Stimulated activated naive CD8-positive, alpha-beta T cell treated with anti-CD3 and anti-CD28 coated beads, Interleukin-15, Interleukin-2, amounts not matched to agents 100 ng/mL and 50 ng/mL, for 24 hours (primary cell): ENCODE measurements around the gene PTER.
A peak's percentile ranks its signal among the peaks of the same experiment; 100 is the strongest.

Source experiments
- H3K27ac Mint-ChIP-seq: one replicate; pipeline ENCODE4 v1.8.0; 2021; ENCODE audit warnings: mild to moderate bottlenecking, mixed read lengths
- H3K27me3 Mint-ChIP-seq: one replicate; pipeline ENCODE4 v1.8.0; 2021; ENCODE audit warnings: mixed read lengths
- H3K36me3 Mint-ChIP-seq: one replicate; pipeline ENCODE4 v1.8.0; 2021; ENCODE audit warnings: low read depth, mixed read lengths
- H3K4me1 Mint-ChIP-seq: one replicate; pipeline ENCODE4 v1.8.0; 2021; ENCODE audit warnings: low read depth, mixed read lengths
- H3K4me3 Mint-ChIP-seq: one replicate; pipeline ENCODE4 v1.8.0; 2021; ENCODE audit warnings: mild to moderate bottlenecking, mixed read lengths
- H3K9me3 Mint-ChIP-seq: one replicate; pipeline ENCODE4 v1.8.0; 2021; ENCODE audit warnings: mixed read lengths

PTER gene

GRCh38 chr10:16436758-16437539, at the start of gene PTER:
PTER (plus strand) TSS chr10:16437010; CDS start chr10:16484385, 47,375 bp downstream.
- Mint-ChIP-seq H3K27ac (peak within 1 kb of the TSS; percentile 93), H3K4me1 (peaks cover 55% of the 10 kb centered on the region), H3K4me3 (peak within 1 kb of the TSS; percentile 92), H3K27me3 (peaks cover 8% of the 10 kb centered on the region), H3K36me3 (peaks cover 40% of the 10 kb centered on the region), H3K9me3 (no peaks in the 10 kb centered on the region)

GRCh38 chr10:16392531-16393069, 44.2 kb upstream of the PTER start:
- H3K4me1 Mint-ChIP-seq, result no peaks in the 10 kb centered on the region
- H3K9me3 Mint-ChIP-seq, result no peaks in the 10 kb centered on the region
- H3K27ac Mint-ChIP-seq, result peak overlapping the region; percentile 37
- H3K27me3 Mint-ChIP-seq, result peaks cover 21% of the 10 kb centered on the region
- H3K4me3 Mint-ChIP-seq, result no peak overlapping the region
- no peaks in the 10 kb centered on the region for H3K36me3 Mint-ChIP-seq

- H3K4me3 Mint-ChIP-seq, result no peak overlapping the region
- no peaks in the 10 kb centered on the region for H3K9me3 Mint-ChIP-seq
- H3K27me3 Mint-ChIP-seq, result peaks cover 21% of the 10 kb centered on the region
These were observed 43.4 kb upstream of the PTER start for GRCh38 chr10:16393271-16393858.

GRCh38 chr10:16401416-16401815, 35.4 kb upstream of the PTER start:
- Mint-ChIP-seq H3K27ac (peak overlapping the region; percentile 12), H3K36me3 (no peaks in the 10 kb centered on the region), H3K4me1 (no peaks in the 10 kb centered on the region), H3K9me3 (no peaks in the 10 kb centered on the region), H3K27me3 (peaks cover 6% of the 10 kb centered on the region), H3K4me3 (no peak overlapping the region)

More at GRCh38 chr10:16393271-16393858, 43.4 kb upstream of the PTER start:
- Mint-ChIP-seq H3K4me1 (no peaks in the 10 kb centered on the region), H3K36me3 (no peaks in the 10 kb centered on the region), H3K27ac (no peak overlapping the region)

GRCh38 chr10:16408379-16408778, 28.4 kb upstream of the PTER start:
- Mint-ChIP-seq H3K4me3 (no peak overlapping the region), H3K36me3 (no peaks in the 10 kb centered on the region), H3K9me3 (no peaks in the 10 kb centered on the region), H3K4me1 (peaks cover 3% of the 10 kb centered on the region), H3K27ac (no peak overlapping the region), H3K27me3 (peaks cover 21% of the 10 kb centered on the region)

- Mint-ChIP-seq H3K27ac (no peak overlapping the region), H3K4me1 (no peaks in the 10 kb centered on the region), H3K9me3 (no peaks in the 10 kb centered on the region), H3K4me3 (no peak overlapping the region), H3K36me3 (no peaks in the 10 kb centered on the region), H3K27me3 (peaks cover 16% of the 10 kb centered on the region)
These were observed 19.5 kb upstream of the PTER start for GRCh38 chr10:16417341-16417740.

GRCh38 chr10:16423599-16423998, 13.2 kb upstream of the PTER start:
- H3K36me3 Mint-ChIP-seq, result no peaks in the 10 kb centered on the region
- H3K4me1 Mint-ChIP-seq, result no peaks in the 10 kb centered on the region
- no peak overlapping the region for H3K27ac Mint-ChIP-seq
- H3K9me3 Mint-ChIP-seq, result peaks cover 5% of the 10 kb centered on the region
- peaks cover 16% of the 10 kb centered on the region for H3K27me3 Mint-ChIP-seq
- no peak overlapping the region for H3K4me3 Mint-ChIP-seq

GRCh38 chr10:16425449-16425848, 11.4 kb upstream of the PTER start:
- no peak overlapping the region for H3K27ac Mint-ChIP-seq
- no peak overlapping the region for H3K4me3 Mint-ChIP-seq
- no peaks in the 10 kb centered on the region for H3K36me3 Mint-ChIP-seq
- no peaks in the 10 kb centered on the region for H3K4me1 Mint-ChIP-seq
- H3K27me3 Mint-ChIP-seq, result peaks cover 12% of the 10 kb centered on the region
- H3K9me3 Mint-ChIP-seq, result peaks cover 5% of the 10 kb centered on the region

- peaks cover 5% of the 10 kb centered on the region for H3K9me3 Mint-ChIP-seq
- H3K4me1 Mint-ChIP-seq, result no peaks in the 10 kb centered on the region
- no peak overlapping the region for H3K4me3 Mint-ChIP-seq
- no peaks in the 10 kb centered on the region for H3K36me3 Mint-ChIP-seq
- H3K27me3 Mint-ChIP-seq, result peaks cover 12% of the 10 kb centered on the region
- no peak overlapping the region for H3K27ac Mint-ChIP-seq
These were observed 7.3 kb upstream of the PTER start for GRCh38 chr10:16429539-16429938.

- Mint-ChIP-seq H3K27me3 (peaks cover 8% of the 10 kb centered on the region), H3K4me3 (peak overlapping the region; percentile 92), H3K27ac (peak overlapping the region; percentile 68), H3K4me1 (peaks cover 49% of the 10 kb centered on the region), H3K36me3 (peaks cover 36% of the 10 kb centered on the region), H3K9me3 (no peaks in the 10 kb centered on the region)
These were observed 448 bp upstream of the PTER start for GRCh38 chr10:16436367-16436757.

- Mint-ChIP-seq H3K27ac (peak overlapping the region; percentile 93), H3K27me3 (peaks cover 2% of the 10 kb centered on the region), H3K4me1 (peaks cover 57% of the 10 kb centered on the region), H3K9me3 (no peaks in the 10 kb centered on the region), H3K36me3 (peaks cover 41% of the 10 kb centered on the region), H3K4me3 (peak overlapping the region; percentile 92)
These were observed 707 bp downstream of the PTER start for GRCh38 chr10:16437540-16437894.

- Mint-ChIP-seq H3K36me3 (peaks cover 54% of the 10 kb centered on the region), H3K9me3 (no peaks in the 10 kb centered on the region), H3K4me1 (peaks cover 57% of the 10 kb centered on the region), H3K27ac (peak overlapping the region; percentile 51), H3K27me3 (no peaks in the 10 kb centered on the region), H3K4me3 (peak overlapping the region; percentile 92)
These were observed 2.5 kb downstream of the PTER start for GRCh38 chr10:16439295-16439694.

GRCh38 chr10:16440396-16441133, 3.8 kb downstream of the PTER start:
- H3K36me3 Mint-ChIP-seq, result peaks cover 64% of the 10 kb centered on the region
- peak overlapping the region; percentile 74 for H3K27ac Mint-ChIP-seq
- peak overlapping the region; percentile 66 for H3K4me3 Mint-ChIP-seq
- H3K4me1 Mint-ChIP-seq, result peaks cover 57% of the 10 kb centered on the region
- H3K9me3 Mint-ChIP-seq, result no peaks in the 10 kb centered on the region
- no peaks in the 10 kb centered on the region for H3K27me3 Mint-ChIP-seq

GRCh38 chr10:16441173-16441840, 4.5 kb downstream of the PTER start:
- Mint-ChIP-seq H3K27me3 (no peaks in the 10 kb centered on the region), H3K9me3 (no peaks in the 10 kb centered on the region), H3K4me1 (peaks cover 54% of the 10 kb centered on the region), H3K36me3 (peaks cover 71% of the 10 kb centered on the region), H3K4me3 (peak overlapping the region; percentile 66), H3K27ac (peak overlapping the region; percentile 74)
